OCI-LY1 (cell line): ENCODE data around the gene MYZAP.

ENCODE experiments used
- EZH2 ChIP-seq: fragments of 200-600 bp; sonication (generic), shearing (Covaris generic); IDR thresholded peaks from 2 replicates; pipeline ENCODE4 v1.8.0; 2017; ENCODE audit warnings: borderline replicate concordance, mixed run types, mild to moderate bottlenecking, antibody characterized with exemption, low read length, moderate library complexity, mixed read lengths
- TF ChIP-seq, protein P1 (sequence below): fragments of 200-600 bp; sonication (generic), shearing (Covaris generic); IDR thresholded peaks from 2 replicates; pipeline ENCODE4 v1.5.1; 2017; ENCODE audit warnings: mild to moderate bottlenecking, antibody characterized with exemption, low read length, moderate library complexity, mixed read lengths

DNA sequence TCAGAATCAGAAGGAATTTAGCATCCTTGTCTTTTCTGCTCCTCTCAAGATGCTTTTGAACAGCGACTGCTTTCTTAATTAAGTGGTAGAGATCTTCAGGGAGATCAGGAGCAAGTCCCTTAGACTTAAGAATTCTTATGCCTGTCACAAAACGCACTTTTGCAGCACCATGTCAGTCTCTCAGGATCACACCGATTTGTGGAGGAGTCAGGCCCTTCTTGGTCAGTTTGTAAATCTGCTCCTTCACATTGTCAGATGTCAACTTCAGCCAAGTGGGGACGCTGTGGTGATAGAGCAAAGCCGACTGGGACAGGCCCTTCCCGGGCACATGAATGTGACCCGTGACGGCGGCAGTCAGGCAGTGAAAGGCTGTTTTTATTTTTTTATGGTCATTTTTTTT is 35.7 kb upstream of the MYZAP start:
- TF ChIP-seq EZH2 = no peak
- TF ChIP-seq, protein P1, sequence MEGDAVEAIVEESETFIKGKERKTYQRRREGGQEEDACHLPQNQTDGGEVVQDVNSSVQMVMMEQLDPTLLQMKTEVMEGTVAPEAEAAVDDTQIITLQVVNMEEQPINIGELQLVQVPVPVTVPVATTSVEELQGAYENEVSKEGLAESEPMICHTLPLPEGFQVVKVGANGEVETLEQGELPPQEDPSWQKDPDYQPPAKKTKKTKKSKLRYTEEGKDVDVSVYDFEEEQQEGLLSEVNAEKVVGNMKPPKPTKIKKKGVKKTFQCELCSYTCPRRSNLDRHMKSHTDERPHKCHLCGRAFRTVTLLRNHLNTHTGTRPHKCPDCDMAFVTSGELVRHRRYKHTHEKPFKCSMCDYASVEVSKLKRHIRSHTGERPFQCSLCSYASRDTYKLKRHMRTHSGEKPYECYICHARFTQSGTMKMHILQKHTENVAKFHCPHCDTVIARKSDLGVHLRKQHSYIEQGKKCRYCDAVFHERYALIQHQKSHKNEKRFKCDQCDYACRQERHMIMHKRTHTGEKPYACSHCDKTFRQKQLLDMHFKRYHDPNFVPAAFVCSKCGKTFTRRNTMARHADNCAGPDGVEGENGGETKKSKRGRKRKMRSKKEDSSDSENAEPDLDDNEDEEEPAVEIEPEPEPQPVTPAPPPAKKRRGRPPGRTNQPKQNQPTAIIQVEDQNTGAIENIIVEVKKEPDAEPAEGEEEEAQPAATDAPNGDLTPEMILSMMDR = 0 out of 2 replicates have a peak, but pooled peaks have one; percentile 4
